H1 (cell line): Measurements from ENCODE around the gene CXCL10. TPM values are rescaled to one million over a fixed set of nuclear protein-coding genes. Genes with fewer than 3 reads are reported as not detected.
A peak's percentile ranks its signal among the peaks of the same experiment; 100 is the strongest.

Experiments
- CTCF ChIA-PET: fragments of 300-600 bp; sonication (Branson Sonifier 250); formaldehyde crosslinking; loops from one replicate; lab custom pipeline; 2021; ENCODE audit not compliant: partially characterized antibody; lab: Charles Lee
- POLR2A ChIA-PET: fragments of 300-600 bp; sonication (Branson Sonifier 250); formaldehyde crosslinking; loops from one replicate; lab custom pipeline; 2021; ENCODE audit warnings: inconsistent platforms; ENCODE audit not compliant: partially characterized antibody; lab: Charles Lee
- DNase-seq, 2 experiments: peaks; one replicate each; pipeline versions ENCODE4 v3.0.0 to v3.0.0-alpha.2; 2010 to 2022; ENCODE audit warnings: low spot score in 2 of 2, low read depth in 1 of 2, mixed read lengths in 1 of 2
- FAIRE-seq: peaks from 2 replicates; lab custom pipeline; 2011; peaks lifted over from hg19 to GRCh38; lab: Jason Lieb, UNC
- H2AFZ ChIP-seq: 2 replicates; pipeline ENCODE4 v1.8.1; 2012; ENCODE audit warnings: low read length, inconsistent platforms
- H2AK5ac ChIP-seq: 2 replicates; pipeline ENCODE4 v1.6.1; 2013; ENCODE audit warnings: low read depth, low read length
- H2BK120ac ChIP-seq: replicated peaks from 2 replicates; pipeline ENCODE3; 2013; ENCODE audit warnings: low read depth, low read length, inconsistent platforms
- H2BK12ac ChIP-seq: 2 replicates; pipeline ENCODE4 v1.6.1; 2013; ENCODE audit warnings: low read depth, low read length
- H2BK15ac ChIP-seq: 2 replicates; pipeline ENCODE4 v1.6.1; 2013; ENCODE audit warnings: low read length
- H2BK20ac ChIP-seq: 2 replicates; pipeline ENCODE4 v1.6.1; 2013; ENCODE audit warnings: low read length
- H2BK5ac ChIP-seq: 2 replicates; pipeline ENCODE4 v1.6.1; 2013; ENCODE audit warnings: low read depth, low read length
- H3K14ac ChIP-seq: 2 replicates; pipeline ENCODE4 v1.6.1; 2013; ENCODE audit warnings: inconsistent platforms; ENCODE audit not compliant: insufficient read length
- H3K18ac ChIP-seq: 2 replicates; pipeline ENCODE4 v1.6.1; 2013; ENCODE audit warnings: low read length; ENCODE audit errors: extremely low read depth
- H3K23ac ChIP-seq: 2 replicates; pipeline ENCODE4 v1.6.1; 2013; ENCODE audit warnings: inconsistent platforms; ENCODE audit not compliant: insufficient read length
- H3K23me2 ChIP-seq: 2 replicates; pipeline ENCODE4 v1.6.1; 2013; ENCODE audit warnings: low read depth, low read length
- H3K27ac ChIP-seq: 2 replicates; pipeline ENCODE4 v1.6.1; 2011; ENCODE audit warnings: low read depth, low read length, inconsistent platforms
- H3K27me3 ChIP-seq, 4 experiments: replicated peaks in 1 of 4; 1 replicate in 1 of 4; 2 replicates in 3 of 4; pipeline versions ENCODE4 v1.6.1 to v1.8.1; 2011 to 2013; ENCODE audit warnings: low read length in 3 of 4, mild to moderate bottlenecking in 3 of 4, inconsistent platforms in 2 of 4, mixed read lengths in 2 of 4, moderate library complexity in 1 of 4; ENCODE audit not compliant: control insufficient read depth in 3 of 4, insufficient read depth in 3 of 4; ENCODE audit errors: extremely low read depth in 1 of 4
- H3K36me3 ChIP-seq, 4 experiments: 2 replicates each; pipeline versions ENCODE4 v1.6.1 to v1.8.1; 2011 to 2013; ENCODE audit warnings: mild to moderate bottlenecking in 4 of 4, low read length in 3 of 4, moderate library complexity in 2 of 4, control low read depth in 1 of 4, inconsistent platforms in 1 of 4; ENCODE audit not compliant: insufficient read depth in 4 of 4, control insufficient read depth in 2 of 4
- H3K4ac ChIP-seq: replicated peaks from 2 replicates; pipeline ENCODE3; 2013; ENCODE audit warnings: low read length, low read depth, mixed read lengths, inconsistent platforms; ENCODE audit not compliant: insufficient read length
- H3K4me1 ChIP-seq, 4 experiments: replicated peaks in 1 of 4; 1 replicate in 1 of 4; 2 replicates in 3 of 4; pipeline versions ENCODE4 v1.6.1 to v1.8.1; 2011 to 2013; ENCODE audit warnings: low read length in 3 of 4, inconsistent platforms in 2 of 4, mixed read lengths in 1 of 4; ENCODE audit not compliant: insufficient read depth in 4 of 4, control insufficient read depth in 3 of 4
- H3K4me2 ChIP-seq, 2 experiments: 2 replicates each; pipeline versions ENCODE4 v1.6.1 to v1.8.1; 2011 to 2013; ENCODE audit warnings: low read depth in 2 of 2, low read length in 2 of 2, control low read depth in 1 of 2, inconsistent platforms in 1 of 2, mild to moderate bottlenecking in 1 of 2; ENCODE audit not compliant: insufficient read depth in 1 of 2
- H3K4me3 ChIP-seq, 4 experiments: fragments of 200-600, 300-600 bp in 1 of 4; sonication (generic), shearing (Covaris generic), sonication (Bioruptor Twin) in 1 of 4; 2 replicates each; pipeline versions ENCODE4 v1.5.1 to v1.8.1; 2011 to 2016; ENCODE audit warnings: low read length in 4 of 4, low read depth in 3 of 4, control low read depth in 2 of 4, inconsistent platforms in 2 of 4, mild to moderate bottlenecking in 2 of 4, mixed read lengths in 1 of 4, moderate library complexity in 1 of 4; ENCODE audit not compliant: insufficient read depth in 2 of 4; ENCODE audit errors: extremely low read depth in 1 of 4
- H3K56ac ChIP-seq: replicated peaks from 2 replicates; pipeline ENCODE3; 2013; ENCODE audit warnings: low read depth, mild to moderate bottlenecking, mixed read lengths, low read length, inconsistent platforms; ENCODE audit not compliant: insufficient read length
- H3K79me1 ChIP-seq: 2 replicates; pipeline ENCODE4 v1.6.1; 2013; ENCODE audit warnings: low read depth, low read length, control low read depth
- H3K79me2 ChIP-seq, 2 experiments: 2 replicates each; pipeline versions ENCODE4 v1.6.1 to v1.8.1; 2012 to 2013; ENCODE audit warnings: low read length in 2 of 2, mild to moderate bottlenecking in 2 of 2, inconsistent platforms in 1 of 2; ENCODE audit not compliant: insufficient read depth in 2 of 2, control insufficient read depth in 1 of 2
- H3K9ac ChIP-seq, 4 experiments: replicated peaks in 1 of 4; 1 replicate in 1 of 4; 2 replicates in 3 of 4; pipeline versions ENCODE4 v1.6.1 to v1.8.1; 2011 to 2013; ENCODE audit warnings: low read depth in 3 of 4, low read length in 3 of 4, control low read depth in 2 of 4, mild to moderate bottlenecking in 2 of 4, moderate library complexity in 2 of 4, inconsistent platforms in 1 of 4; ENCODE audit errors: extremely low read depth in 1 of 4
- H3K9me3 ChIP-seq, 2 experiments: 2 replicates each; pipeline versions ENCODE4 v1.6.1 to v1.8.1; 2012 to 2013; ENCODE audit warnings: mild to moderate bottlenecking in 2 of 2, moderate library complexity in 2 of 2, control low read depth in 1 of 2, inconsistent platforms in 1 of 2, low read depth in 1 of 2, low read length in 1 of 2, mixed read lengths in 1 of 2; ENCODE audit not compliant: insufficient read depth in 2 of 2
- H4K20me1 ChIP-seq, 2 experiments: replicated peaks in 1 of 2; 2 replicates each; pipeline versions ENCODE3 to v1.8.1; 2011 to 2013; ENCODE audit warnings: inconsistent platforms in 2 of 2, low read length in 2 of 2, mild to moderate bottlenecking in 1 of 2; ENCODE audit not compliant: insufficient read depth in 2 of 2, control insufficient read depth in 1 of 2
- H4K5ac ChIP-seq: 2 replicates; pipeline ENCODE4 v1.6.1; 2013; ENCODE audit warnings: low read length, low read depth, mixed read lengths, inconsistent platforms; ENCODE audit not compliant: insufficient read length
- H4K8ac ChIP-seq: 2 replicates; pipeline ENCODE4 v1.8.0; 2013; ENCODE audit warnings: mild to moderate bottlenecking, moderate library complexity, low read length, inconsistent platforms; ENCODE audit not compliant: insufficient read depth; ENCODE audit errors: extremely low read depth
- H4K91ac ChIP-seq: replicated peaks from 2 replicates; pipeline ENCODE3; 2013; ENCODE audit warnings: low read length, mixed read lengths, inconsistent platforms; ENCODE audit not compliant: insufficient read length
- BCL11A ChIP-seq, 2 experiments: IDR thresholded peaks; one replicate each; pipeline ENCODE4 v1.6.1; 2011; ENCODE audit warnings: low read depth in 2 of 2, low read length in 2 of 2, mild to moderate bottlenecking in 2 of 2
- YY1 ChIP-seq: IDR thresholded peaks from 2 replicates; pipeline ENCODE4 v1.6.1; 2011; ENCODE audit warnings: low read depth, mild to moderate bottlenecking, low read length
- WGBS, 2 experiments: shearing (Covaris generic) in 1 of 2; methylation state at CpG; one replicate each; pipeline versions ENCODE4 v1.1.6 to v1.1.7; 2013 to 2015; ENCODE audit warnings: low lambda C conversion rate in 2 of 2, mixed read lengths in 2 of 2, inconsistent platforms in 1 of 2, low coverage in 1 of 2, missing lambda C conversion rate in 1 of 2; ENCODE audit not compliant: insufficient replicate concordance in 2 of 2, insufficient coverage in 1 of 2, insufficient read length in 1 of 2; ENCODE audit errors: extremely low coverage in 1 of 2, missing lambda C conversion rate in 1 of 2; 5-methylcytosine and 5-hydroxymethylcytosine counted together
- polyA plus RNA-seq, 7 experiments: library from polyadenylated mRNA; depleted of rRNA in 3 of 7; stranded (reverse) in 5 of 7; unstranded in 2 of 7; fragments of >200 nt in 5 of 7; fragments of 200-250 nt in 2 of 7; gene quantifications; 1 replicate in 5 of 7; 2 replicates in 1 of 7; 4 replicates in 1 of 7; pipeline versions ENCODE4 v1.2.1 to v1.2.3, GENCODE V29; 2011 to 2013; ENCODE audit warnings: missing spikeins in 2 of 7, mixed read lengths in 2 of 7
- total RNA-seq: library from RNA; stranded (reverse); fragmentation: NEBNext Ultra II Directional; extraction: Animal tissue kit (Norgen Biotek cat#: 25700); gene quantifications from 2 replicates; pipeline ENCODE4 v1.2.1, GENCODE V29; 2021

The CXCL10 gene
- total and polyA plus RNA-seq, 2 of the 8 experiments (the other 6 are each of a cell fraction or from before 2014, with no cell fraction given), result not detected

GRCh38 chr4:76028350-76028765 is 5.1 kb upstream of the CXCL10 start:
- ChIA-PET CTCF (interaction anchor here (0.8 kb wide), 1 partner anchor 28 kb away, joined by 4 read pairs; no protein-coding TSS in a partner anchor), POLR2A (no interaction called here)
- H3K4me2 ChIP-seq, result no peak overlapping the region

More at GRCh38 chr4:76028350-76028765, 5.1 kb upstream of the CXCL10 start:
- DNase-seq (no peak), FAIRE-seq (no peak)
- no peak overlapping the region; the same call in 1 of the 2 replicates for H4K8ac ChIP-seq
- H3K36me3 ChIP-seq, result no peaks in the 10 kb centered on the region
- no peak overlapping the region for H2BK12ac ChIP-seq
- no peak overlapping the region for H2BK5ac ChIP-seq
- TF ChIP-seq BCL11A (IDR thresholded peaks at IDR 0.05; ENCODE audit: low read depth in 2 of 2, low read length in 2 of 2) (no peak), YY1 (no peak)
- no peaks in the 10 kb centered on the region for H3K79me1 ChIP-seq
- no peaks in the 10 kb centered on the region for H4K20me1 ChIP-seq
- H3K18ac ChIP-seq, result no peak overlapping the region
- H2BK20ac ChIP-seq, result no peak overlapping the region
- H3K27ac ChIP-seq, result no peak overlapping the region
- H3K27me3 ChIP-seq, result no peaks in the 10 kb centered on the region
- H2AFZ ChIP-seq, result peak overlapping the region; percentile 86; the same call in 1 of the 2 replicates
- H3K4ac ChIP-seq, result no peak overlapping the region
- H4K91ac ChIP-seq, result no peak overlapping the region
- H3K9me3 ChIP-seq, result no peaks in the 10 kb centered on the region
- no peaks in the 10 kb centered on the region for H3K79me2 ChIP-seq
- H3K14ac ChIP-seq, result no peak overlapping the region
- H3K9ac ChIP-seq, result no peak overlapping the region
- no peak overlapping the region for H3K4me3 ChIP-seq
- no peaks in the 10 kb centered on the region for H3K23me2 ChIP-seq
- no peak overlapping the region for H4K5ac ChIP-seq
- WGBS, 2 experiments, result 94% methylated on average over 6 of the region's 6 CpGs; no CpG with 5 or more reads in 1 of the 2 experiments
- no peak overlapping the region for H2BK120ac ChIP-seq
- H3K23ac ChIP-seq, result no peak overlapping the region
- no peaks in the 10 kb centered on the region for H3K4me1 ChIP-seq
- no peak overlapping the region for H2AK5ac ChIP-seq
- H2BK15ac ChIP-seq, result no peak overlapping the region
- no peak overlapping the region for H3K56ac ChIP-seq
